Transverse colon (tissue), 3 donors: Measurements from ENCODE around the gene MBP.

Experiments used
- CTCF ChIP-seq, 5 experiments: fragments of 200-600 bp in 3 of 5; fragments of 450-650 bp in 2 of 5; sonication (generic) in 3 of 5; IDR thresholded peaks; 1 replicate in 2 of 5; 2 replicates in 3 of 5; pipeline ENCODE4 v1.5.1; 2016 to 2017; ENCODE audit warnings: antibody characterized with exemption in 5 of 5, inconsistent platforms in 3 of 5, mild to moderate bottlenecking in 2 of 5, moderate library complexity in 1 of 5
- POLR2A ChIP-seq: fragments of 450-650 bp; IDR thresholded peaks from one replicate; pipeline ENCODE4 v1.6.1; 2016; ENCODE audit warnings: antibody characterized with exemption, mild to moderate bottlenecking, moderate library complexity

- TF ChIP-seq CTCF (IDR thresholded peaks at IDR 0.05) (no peak), POLR2A (no peak)
Measured at GRCh38 chr18:77053616-77054287, 78.8 kb downstream of the MBP start.
